ENCODE results near the gene DISP3.

DNA sequence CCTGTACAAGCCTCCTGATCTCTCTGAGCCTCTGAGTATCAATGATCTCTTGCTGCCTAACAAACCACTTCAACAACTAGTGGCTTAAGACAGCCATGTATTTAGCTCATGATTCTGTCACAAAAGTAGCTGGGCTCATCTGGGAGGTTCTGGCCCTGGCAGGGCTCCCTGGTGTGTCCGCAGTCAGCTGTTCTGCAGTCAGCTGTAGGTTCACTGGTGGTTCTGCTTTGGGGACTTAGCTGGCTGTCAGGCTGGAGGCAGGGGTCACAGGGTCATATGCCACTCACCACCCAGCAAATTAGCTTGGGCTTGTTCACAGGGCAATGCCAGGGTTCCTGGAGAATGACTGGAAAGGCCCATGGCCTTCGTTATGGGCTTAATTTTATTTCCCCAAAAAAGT, 64.8 kb downstream of the DISP3 start:
- TF ChIP-seq, protein P1, sequence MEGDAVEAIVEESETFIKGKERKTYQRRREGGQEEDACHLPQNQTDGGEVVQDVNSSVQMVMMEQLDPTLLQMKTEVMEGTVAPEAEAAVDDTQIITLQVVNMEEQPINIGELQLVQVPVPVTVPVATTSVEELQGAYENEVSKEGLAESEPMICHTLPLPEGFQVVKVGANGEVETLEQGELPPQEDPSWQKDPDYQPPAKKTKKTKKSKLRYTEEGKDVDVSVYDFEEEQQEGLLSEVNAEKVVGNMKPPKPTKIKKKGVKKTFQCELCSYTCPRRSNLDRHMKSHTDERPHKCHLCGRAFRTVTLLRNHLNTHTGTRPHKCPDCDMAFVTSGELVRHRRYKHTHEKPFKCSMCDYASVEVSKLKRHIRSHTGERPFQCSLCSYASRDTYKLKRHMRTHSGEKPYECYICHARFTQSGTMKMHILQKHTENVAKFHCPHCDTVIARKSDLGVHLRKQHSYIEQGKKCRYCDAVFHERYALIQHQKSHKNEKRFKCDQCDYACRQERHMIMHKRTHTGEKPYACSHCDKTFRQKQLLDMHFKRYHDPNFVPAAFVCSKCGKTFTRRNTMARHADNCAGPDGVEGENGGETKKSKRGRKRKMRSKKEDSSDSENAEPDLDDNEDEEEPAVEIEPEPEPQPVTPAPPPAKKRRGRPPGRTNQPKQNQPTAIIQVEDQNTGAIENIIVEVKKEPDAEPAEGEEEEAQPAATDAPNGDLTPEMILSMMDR (IDR thresholded peaks at IDR 0.05), result no peak
- no peak for TF ChIP-seq POLR2A (IDR thresholded peaks at IDR 0.05)

Data from thyroid gland (tissue), 4 donors.